ENCODE data around the gene LBP. TPM values are rescaled to one million over a fixed set of nuclear protein-coding genes. Genes with fewer than 3 reads are reported as not detected.
A peak's percentile ranks its signal among the peaks of the same experiment; 100 is the strongest.

LBP gene
- total RNA-seq, 1 experiment from 2014 or later, result 0.37 TPM

- Mint-ChIP-seq H3K9me3 (no peaks in the 10 kb centered on the region), H3K27ac (no peak overlapping the region), H3K4me1 (peaks cover 20% of the 10 kb centered on the region), H3K4me3 (no peak overlapping the region), H3K27me3 (ENCODE audit: low read depth) (no peaks in the 10 kb centered on the region), H3K36me3 (peaks cover 7% of the 10 kb centered on the region; the same call in 1 of the 2 replicates)
- TF ChIP-seq CDX4 (CRISPR knock-in tag; IDR thresholded peaks at IDR 0.05; ENCODE audit: borderline replicate concordance), result no peak
- TF ChIP-seq ZNF423 (CRISPR knock-in tag; IDR thresholded peaks at IDR 0.05), result no peak
- TF ChIP-seq ATF6 (CRISPR knock-in tag; IDR thresholded peaks at IDR 0.05), result no peak
- no peak for TF ChIP-seq JUN (CRISPR knock-in tag; IDR thresholded peaks at IDR 0.05)
- TF ChIP-seq TEAD1 (CRISPR knock-in tag; IDR thresholded peaks at IDR 0.05), result no peak
- no peak for TF ChIP-seq FOXP4 (CRISPR knock-in tag; IDR thresholded peaks at IDR 0.05)
- TF ChIP-seq PRDM15 (CRISPR knock-in tag; IDR thresholded peaks at IDR 0.05), result no peak
- TF ChIP-seq STAT6 (CRISPR knock-in tag; conservative IDR thresholded peaks at IDR 0.05; ENCODE audit: low read depth), result no peak
- no peak for TF ChIP-seq ZNF512 (CRISPR knock-in tag; IDR thresholded peaks at IDR 0.05; ENCODE audit: borderline replicate concordance)
- no peak for TF ChIP-seq ZSCAN18 (CRISPR knock-in tag; IDR thresholded peaks at IDR 0.05)
- TF ChIP-seq ZNF263 (CRISPR knock-in tag; IDR thresholded peaks at IDR 0.05; ENCODE audit: low read depth), result no peak
- TF ChIP-seq E2F4 (CRISPR knock-in tag; IDR thresholded peaks at IDR 0.05; ENCODE audit: borderline replicate concordance, low read depth), result no peak
- TF ChIP-seq JAZF1 (CRISPR knock-in tag; IDR thresholded peaks at IDR 0.05), result no peak
- CTCF ChIA-PET, result interaction anchor here (1.1 to 2.5 kb wide), 2 partner anchors 71 to 74 kb away, joined by 4 to 13 read pairs; no protein-coding TSS in a partner anchor
- DNase-seq (ENCODE audit: low spot score), result peak; percentile 4
- POLR2A ChIA-PET, result no interaction called here
- ATAC-seq, result no peak
Measured at GRCh38 chr20:38412877-38413577, 66.7 kb downstream of the LBP start.

All from WTC11 (cell line).